Chondrocyte (in vitro differentiated cells): Measurements from ENCODE around the gene FHDC1. TPM values are rescaled to one million over a fixed set of nuclear protein-coding genes. Genes with fewer than 3 reads are reported as not detected.

Experiments used
- DNase-seq: peaks from one replicate; pipeline ENCODE4 v3.0.0; 2021; ENCODE audit warnings: mixed read lengths, low spot score
- H3K27ac Mint-ChIP-seq: one replicate; pipeline ENCODE4 v1.8.0; 2021; ENCODE audit warnings: mild to moderate bottlenecking, moderate library complexity, mixed read lengths; ENCODE audit not compliant: unreplicated experiment
- H3K27me3 Mint-ChIP-seq: 2 replicates; pipeline ENCODE4 v1.8.0; 2021; ENCODE audit warnings: low read depth, mixed read lengths
- H3K36me3 Mint-ChIP-seq: 2 replicates; pipeline ENCODE4 v1.8.0; 2021; ENCODE audit warnings: low read depth, mixed read lengths
- H3K4me1 Mint-ChIP-seq: 2 replicates; pipeline ENCODE4 v1.8.0; 2021; ENCODE audit warnings: low read depth, mild to moderate bottlenecking, mixed read lengths
- H3K4me3 Mint-ChIP-seq: one replicate; pipeline ENCODE4 v1.8.0; 2021; ENCODE audit warnings: mild to moderate bottlenecking, moderate library complexity, mixed read lengths; ENCODE audit not compliant: unreplicated experiment
- H3K9me3 Mint-ChIP-seq: 2 replicates; pipeline ENCODE4 v1.8.0; 2021; ENCODE audit warnings: low read depth, mixed read lengths
- total RNA-seq: library from RNA; stranded (reverse); gene quantifications from 3 replicates; pipeline ENCODE4 v1.2.1, GENCODE V29; 2021
- TF ChIP-seq, protein P1 (sequence below): fragments of 200-600 bp; sonication (generic); IDR thresholded peaks from 2 replicates; pipeline ENCODE4 v1.5.0; 2021; ENCODE audit warnings: antibody characterized with exemption, mild to moderate bottlenecking, moderate library complexity

Gene FHDC1
- total RNA-seq, 1 donor from 2014 or later = 4.2 TPM

DNA sequence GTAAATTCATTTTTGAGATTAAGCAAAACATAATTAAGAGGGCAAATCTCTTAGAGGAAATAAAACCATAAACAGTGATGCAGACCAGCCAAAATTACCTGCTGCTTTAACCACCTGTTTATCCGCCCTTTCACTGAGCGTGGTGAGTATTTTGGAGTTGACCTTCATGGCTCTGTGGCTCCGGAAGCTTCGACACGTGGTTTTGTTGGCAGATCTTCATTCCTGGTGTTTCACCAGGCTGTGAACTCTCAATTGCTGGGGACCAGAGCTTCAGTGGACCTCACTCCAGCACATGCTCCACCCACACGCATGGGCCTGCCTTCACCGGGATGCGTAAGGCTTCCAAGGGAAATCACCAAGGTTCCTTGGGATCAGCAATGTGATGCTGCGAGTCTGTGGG, 83.8 kb downstream of the FHDC1 start:
- H3K36me3 Mint-ChIP-seq = no peaks in the 10 kb centered on the region
- H3K4me1 Mint-ChIP-seq = no peaks in the 10 kb centered on the region
- TF ChIP-seq, protein P1, sequence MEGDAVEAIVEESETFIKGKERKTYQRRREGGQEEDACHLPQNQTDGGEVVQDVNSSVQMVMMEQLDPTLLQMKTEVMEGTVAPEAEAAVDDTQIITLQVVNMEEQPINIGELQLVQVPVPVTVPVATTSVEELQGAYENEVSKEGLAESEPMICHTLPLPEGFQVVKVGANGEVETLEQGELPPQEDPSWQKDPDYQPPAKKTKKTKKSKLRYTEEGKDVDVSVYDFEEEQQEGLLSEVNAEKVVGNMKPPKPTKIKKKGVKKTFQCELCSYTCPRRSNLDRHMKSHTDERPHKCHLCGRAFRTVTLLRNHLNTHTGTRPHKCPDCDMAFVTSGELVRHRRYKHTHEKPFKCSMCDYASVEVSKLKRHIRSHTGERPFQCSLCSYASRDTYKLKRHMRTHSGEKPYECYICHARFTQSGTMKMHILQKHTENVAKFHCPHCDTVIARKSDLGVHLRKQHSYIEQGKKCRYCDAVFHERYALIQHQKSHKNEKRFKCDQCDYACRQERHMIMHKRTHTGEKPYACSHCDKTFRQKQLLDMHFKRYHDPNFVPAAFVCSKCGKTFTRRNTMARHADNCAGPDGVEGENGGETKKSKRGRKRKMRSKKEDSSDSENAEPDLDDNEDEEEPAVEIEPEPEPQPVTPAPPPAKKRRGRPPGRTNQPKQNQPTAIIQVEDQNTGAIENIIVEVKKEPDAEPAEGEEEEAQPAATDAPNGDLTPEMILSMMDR = no peak
- no peak overlapping the region for H3K27ac Mint-ChIP-seq
- no peak overlapping the region for H3K4me3 Mint-ChIP-seq
- H3K27me3 Mint-ChIP-seq = no peaks in the 10 kb centered on the region
- H3K9me3 Mint-ChIP-seq = peaks cover 2% of the 10 kb centered on the region
- no peak for DNase-seq

DNA sequence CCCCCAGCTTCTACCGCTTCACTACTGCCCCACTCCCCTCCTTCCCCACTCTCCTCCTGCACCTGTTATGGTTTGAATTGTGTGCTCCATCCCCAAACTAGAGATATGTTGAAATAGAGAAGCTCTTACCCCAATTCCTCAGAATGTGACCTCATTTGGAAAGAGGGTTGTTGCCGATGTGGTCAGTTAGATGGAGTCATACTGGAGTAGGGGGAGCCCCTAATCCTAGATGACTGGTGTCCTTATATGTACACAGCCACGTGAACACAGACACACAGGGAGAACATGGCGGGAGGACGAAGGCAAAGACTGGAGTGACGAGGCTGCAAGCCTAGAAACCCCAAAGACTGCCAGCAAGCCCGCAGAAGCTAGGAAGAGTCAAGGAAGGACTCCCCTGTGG, 84.3 kb downstream of the FHDC1 start:
- peaks cover 1% of the 10 kb centered on the region for H3K4me1 Mint-ChIP-seq
- TF ChIP-seq, protein P1 = no peak
- no peaks in the 10 kb centered on the region for H3K27me3 Mint-ChIP-seq
- H3K36me3 Mint-ChIP-seq = no peaks in the 10 kb centered on the region
- DNase-seq = no peak
- H3K27ac Mint-ChIP-seq = no peak overlapping the region
- H3K4me3 Mint-ChIP-seq = no peak overlapping the region
- peaks cover 2% of the 10 kb centered on the region for H3K9me3 Mint-ChIP-seq

DNA sequence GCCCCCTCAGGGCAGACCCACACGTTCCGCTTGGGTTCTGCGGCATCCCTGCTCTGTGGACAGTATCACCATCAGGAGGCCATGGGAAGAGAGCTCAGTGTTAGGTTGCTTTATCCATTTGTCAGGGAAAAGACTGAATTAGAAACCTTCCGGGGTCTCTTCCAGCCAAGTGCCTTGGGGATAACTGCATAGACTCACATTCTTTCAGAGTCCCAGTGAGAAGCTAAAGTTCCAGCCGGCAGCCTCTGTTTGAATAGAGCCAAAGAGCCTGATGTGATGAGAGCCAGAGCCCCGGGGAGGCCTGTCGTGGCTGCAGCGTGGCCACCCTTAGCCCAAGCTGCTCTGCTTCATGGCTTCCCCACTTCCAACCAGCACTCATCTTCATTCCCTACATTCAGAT, 85.2 kb downstream of the FHDC1 start:
- no peak for DNase-seq
- Mint-ChIP-seq H3K4me1 (peaks cover 5% of the 10 kb centered on the region), H3K27ac (no peak overlapping the region), H3K27me3 (no peaks in the 10 kb centered on the region), H3K9me3 (peaks cover 2% of the 10 kb centered on the region), H3K4me3 (no peak overlapping the region), H3K36me3 (no peaks in the 10 kb centered on the region)
- TF ChIP-seq, protein P1 = no peak

DNA sequence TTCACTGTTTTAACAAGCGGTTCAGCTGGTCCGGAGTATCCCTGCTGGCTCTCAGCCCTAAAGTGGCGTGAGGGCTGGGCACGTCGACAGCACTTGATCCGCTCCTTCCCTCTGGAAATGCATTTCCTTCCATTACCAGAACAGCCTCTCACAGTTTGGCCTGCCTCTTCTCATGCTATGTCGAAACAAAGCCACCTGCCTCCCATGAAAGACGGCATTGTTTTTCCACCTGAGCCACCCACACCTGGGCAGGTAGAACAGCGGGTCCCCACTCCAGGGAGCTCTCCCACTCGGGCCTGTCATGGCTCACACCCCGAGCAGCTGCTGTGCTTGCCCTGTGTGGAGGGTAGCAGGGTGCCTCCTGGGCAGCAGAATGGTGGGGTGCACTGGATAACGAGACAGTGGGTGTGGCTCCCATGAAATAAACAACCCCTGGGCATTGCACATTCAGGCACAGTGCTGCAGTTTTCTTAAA, 86.2 kb downstream of the FHDC1 start:
- no peaks in the 10 kb centered on the region for H3K36me3 Mint-ChIP-seq

DNA sequence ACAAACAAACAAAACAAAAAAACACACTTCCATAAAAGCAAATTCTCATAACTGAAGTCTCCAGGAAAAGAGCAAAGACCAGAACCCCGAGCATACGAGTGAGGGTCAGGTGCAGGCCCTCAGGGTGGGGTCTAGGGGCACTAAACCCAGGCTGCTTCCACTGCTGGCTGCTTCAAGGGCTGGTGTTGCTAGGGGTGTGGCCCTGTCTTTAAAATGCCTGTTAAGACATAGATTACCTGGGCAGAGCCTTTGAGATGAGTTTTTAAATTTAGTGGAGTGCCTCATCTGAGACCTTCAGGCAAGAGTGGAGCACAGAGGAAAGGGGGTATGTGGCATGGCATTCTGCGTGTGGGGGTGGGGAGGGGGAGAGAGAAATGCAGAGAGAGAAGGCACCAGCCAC, 87.0 kb downstream of the FHDC1 start:
- H3K9me3 Mint-ChIP-seq = no peaks in the 10 kb centered on the region
- no peak for DNase-seq
- peaks cover 5% of the 10 kb centered on the region for H3K4me1 Mint-ChIP-seq
- H3K36me3 Mint-ChIP-seq = no peaks in the 10 kb centered on the region
- no peaks in the 10 kb centered on the region for H3K27me3 Mint-ChIP-seq
- no peak overlapping the region for H3K27ac Mint-ChIP-seq
- TF ChIP-seq, protein P1 = no peak
- no peak overlapping the region for H3K4me3 Mint-ChIP-seq

More for the DNA sequence above, 86.2 kb downstream of the FHDC1 start:
- H3K27me3 Mint-ChIP-seq = no peaks in the 10 kb centered on the region
- TF ChIP-seq, protein P1 = no peak
- DNase-seq = no peak
- H3K4me1 Mint-ChIP-seq = peaks cover 5% of the 10 kb centered on the region
- H3K9me3 Mint-ChIP-seq = peaks cover under 1% of the 10 kb centered on the region
- no peak overlapping the region for H3K4me3 Mint-ChIP-seq
- H3K27ac Mint-ChIP-seq = no peak overlapping the region
